Measurements from ENCODE around the gene KRT1.

The KRT1 gene

DNA sequence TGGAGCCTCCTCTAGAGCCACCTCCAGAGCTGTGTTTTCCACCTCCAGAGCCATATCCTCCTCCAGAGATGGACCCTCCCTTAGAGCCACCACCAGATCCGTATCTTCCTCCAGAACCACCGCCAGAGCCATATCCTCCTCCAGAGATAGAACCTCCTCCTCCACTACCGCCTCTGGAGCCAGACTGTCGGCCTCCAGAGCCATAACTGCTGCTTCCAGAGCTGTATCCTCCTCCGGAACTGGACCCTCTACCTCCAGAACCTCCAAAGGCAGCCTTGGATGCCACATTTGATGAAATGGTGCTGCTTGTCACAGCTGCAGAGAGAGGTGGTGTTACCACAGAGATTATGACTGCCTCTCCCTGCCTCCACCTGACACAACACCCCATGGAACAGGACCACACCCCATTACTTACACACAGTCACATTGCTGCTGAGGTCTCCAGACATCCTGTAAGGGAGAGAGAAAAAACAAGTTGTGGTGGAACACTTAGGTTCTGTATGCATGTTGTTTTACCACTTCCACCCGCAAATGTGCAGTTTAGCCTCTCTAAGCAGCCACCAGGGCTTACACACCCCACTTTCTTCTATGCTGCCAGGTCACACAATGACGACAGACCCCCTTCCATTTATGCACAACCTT lies 35.0 kb downstream of the KRT1 start:
- no peak for DNase-seq (ENCODE audit: low read depth)
- TF ChIP-seq, protein P1, sequence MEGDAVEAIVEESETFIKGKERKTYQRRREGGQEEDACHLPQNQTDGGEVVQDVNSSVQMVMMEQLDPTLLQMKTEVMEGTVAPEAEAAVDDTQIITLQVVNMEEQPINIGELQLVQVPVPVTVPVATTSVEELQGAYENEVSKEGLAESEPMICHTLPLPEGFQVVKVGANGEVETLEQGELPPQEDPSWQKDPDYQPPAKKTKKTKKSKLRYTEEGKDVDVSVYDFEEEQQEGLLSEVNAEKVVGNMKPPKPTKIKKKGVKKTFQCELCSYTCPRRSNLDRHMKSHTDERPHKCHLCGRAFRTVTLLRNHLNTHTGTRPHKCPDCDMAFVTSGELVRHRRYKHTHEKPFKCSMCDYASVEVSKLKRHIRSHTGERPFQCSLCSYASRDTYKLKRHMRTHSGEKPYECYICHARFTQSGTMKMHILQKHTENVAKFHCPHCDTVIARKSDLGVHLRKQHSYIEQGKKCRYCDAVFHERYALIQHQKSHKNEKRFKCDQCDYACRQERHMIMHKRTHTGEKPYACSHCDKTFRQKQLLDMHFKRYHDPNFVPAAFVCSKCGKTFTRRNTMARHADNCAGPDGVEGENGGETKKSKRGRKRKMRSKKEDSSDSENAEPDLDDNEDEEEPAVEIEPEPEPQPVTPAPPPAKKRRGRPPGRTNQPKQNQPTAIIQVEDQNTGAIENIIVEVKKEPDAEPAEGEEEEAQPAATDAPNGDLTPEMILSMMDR (IDR thresholded peaks at IDR 0.05; ENCODE audit: control insufficient read depth, extremely low read depth, insufficient read depth): no peak
- no peak overlapping the region for H3K4me3 ChIP-seq (ENCODE audit: low read depth, low read length)

DNA sequence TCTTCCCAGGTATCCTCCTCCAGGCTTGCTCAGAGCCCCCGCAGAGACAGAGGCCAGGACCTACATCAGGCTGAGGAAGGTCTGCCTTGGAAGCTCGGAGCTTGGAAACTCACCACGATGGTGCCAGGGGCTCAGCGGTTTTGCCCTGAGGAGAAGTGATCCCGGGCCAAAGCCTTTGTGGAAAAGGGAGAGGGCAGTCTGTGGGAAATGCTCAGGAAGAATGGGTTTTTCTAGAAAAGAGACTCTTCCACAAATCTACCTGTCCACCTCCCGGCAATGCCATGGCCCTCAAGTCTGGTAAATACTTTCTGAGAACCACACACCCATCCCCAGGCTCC lies 36.2 kb downstream of the KRT1 start:
- TF ChIP-seq, protein P1 (IDR thresholded peaks at IDR 0.05; ENCODE audit: control insufficient read depth, extremely low read depth, insufficient read depth): no peak
- no peak for DNase-seq (ENCODE audit: low read depth)
- H3K4me3 ChIP-seq (ENCODE audit: low read depth, low read length): no peak overlapping the region

DNA sequence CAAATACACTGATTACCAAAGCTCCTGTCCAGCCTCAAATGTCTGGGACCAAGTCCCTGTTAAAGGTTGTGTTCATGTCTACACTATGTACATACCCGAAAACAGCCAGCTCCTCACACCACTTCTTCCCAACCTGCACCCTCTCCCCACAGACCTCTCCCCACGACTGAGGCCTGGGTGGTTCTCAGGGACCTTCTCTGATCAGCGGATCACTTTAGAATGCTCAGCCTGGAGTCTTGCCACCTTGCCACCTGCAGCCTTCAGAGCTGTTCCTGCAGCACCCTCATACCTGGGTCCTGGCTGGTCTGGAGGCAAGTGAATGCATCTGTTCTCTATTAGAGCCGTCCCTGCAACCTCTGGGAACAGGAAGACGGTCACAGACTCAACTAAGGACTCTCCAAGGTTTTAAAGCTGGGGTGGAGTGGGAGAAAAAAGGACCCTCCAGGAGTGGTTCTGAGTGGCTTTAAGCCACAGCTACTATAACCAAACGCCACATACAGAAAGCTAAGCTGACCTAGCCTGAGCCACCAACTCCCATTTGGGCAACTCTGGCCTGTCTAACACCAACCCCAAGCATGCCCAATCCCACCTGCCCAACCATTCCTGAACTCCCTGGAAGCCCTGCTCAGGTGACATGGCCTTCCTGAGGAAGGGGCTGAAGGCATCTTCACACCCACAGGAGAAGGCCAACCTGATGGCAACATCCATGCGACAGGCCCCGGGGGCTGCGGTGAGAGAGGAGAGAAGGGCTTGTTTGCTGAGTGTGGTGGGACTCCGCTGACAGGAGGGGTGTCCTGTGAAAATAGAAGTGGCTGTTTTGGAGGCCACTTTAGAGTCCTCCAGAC lies 36.8 kb downstream of the KRT1 start:
- no peak overlapping the region for H3K4me3 ChIP-seq (ENCODE audit: low read depth, low read length)
- DNase-seq (ENCODE audit: low read depth): no peak
- TF ChIP-seq, protein P1 (IDR thresholded peaks at IDR 0.05; ENCODE audit: control insufficient read depth, extremely low read depth, insufficient read depth): no peak

DNA sequence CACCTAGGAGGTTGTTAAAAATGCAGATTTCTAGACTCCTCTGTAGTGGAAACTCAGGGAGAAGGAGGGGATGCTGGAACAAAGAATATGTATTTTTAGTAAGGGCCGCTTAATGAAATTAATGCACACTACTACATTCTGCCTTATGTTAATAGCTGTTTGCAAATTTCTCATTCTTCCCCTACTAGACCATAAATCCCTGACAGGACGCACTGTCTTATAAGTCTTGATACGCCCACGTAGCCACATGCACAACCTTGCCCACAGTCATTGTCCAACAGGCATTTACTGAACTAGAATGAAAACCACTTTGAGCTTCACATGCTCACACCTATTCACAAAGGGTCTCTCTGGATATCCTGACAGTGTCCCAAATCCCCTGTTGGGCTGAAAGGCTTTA lies 38.7 kb downstream of the KRT1 start:
- no peak overlapping the region for H3K4me3 ChIP-seq (ENCODE audit: low read depth, low read length)
- TF ChIP-seq, protein P1 (IDR thresholded peaks at IDR 0.05; ENCODE audit: control insufficient read depth, extremely low read depth, insufficient read depth): no peak
- no peak for DNase-seq (ENCODE audit: low read depth)

DNA sequence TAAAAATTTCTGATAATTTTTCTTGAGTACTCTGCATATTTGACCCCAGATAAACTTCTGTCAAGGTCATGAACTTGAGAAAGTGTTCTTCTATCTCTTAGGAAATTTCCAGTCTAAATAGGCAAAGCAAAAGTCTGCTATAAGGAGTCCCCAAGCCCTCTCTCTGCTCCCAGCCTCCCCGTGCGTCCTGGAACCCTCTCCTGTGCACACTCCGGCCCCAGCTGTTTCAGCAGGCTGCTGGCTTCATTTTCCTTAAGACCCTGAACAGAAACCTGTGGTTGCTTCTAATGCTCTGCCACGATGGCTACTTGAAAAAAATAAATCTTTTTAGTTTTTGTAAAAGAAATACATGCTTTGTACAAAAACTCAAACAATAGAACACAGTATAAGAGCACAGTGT lies 42.9 kb downstream of the KRT1 start:
- H3K4me3 ChIP-seq (ENCODE audit: low read depth, low read length): no peak overlapping the region
- TF ChIP-seq, protein P1 (IDR thresholded peaks at IDR 0.05; ENCODE audit: control insufficient read depth, extremely low read depth, insufficient read depth): no peak
- DNase-seq (ENCODE audit: low read depth): no peak

DNA sequence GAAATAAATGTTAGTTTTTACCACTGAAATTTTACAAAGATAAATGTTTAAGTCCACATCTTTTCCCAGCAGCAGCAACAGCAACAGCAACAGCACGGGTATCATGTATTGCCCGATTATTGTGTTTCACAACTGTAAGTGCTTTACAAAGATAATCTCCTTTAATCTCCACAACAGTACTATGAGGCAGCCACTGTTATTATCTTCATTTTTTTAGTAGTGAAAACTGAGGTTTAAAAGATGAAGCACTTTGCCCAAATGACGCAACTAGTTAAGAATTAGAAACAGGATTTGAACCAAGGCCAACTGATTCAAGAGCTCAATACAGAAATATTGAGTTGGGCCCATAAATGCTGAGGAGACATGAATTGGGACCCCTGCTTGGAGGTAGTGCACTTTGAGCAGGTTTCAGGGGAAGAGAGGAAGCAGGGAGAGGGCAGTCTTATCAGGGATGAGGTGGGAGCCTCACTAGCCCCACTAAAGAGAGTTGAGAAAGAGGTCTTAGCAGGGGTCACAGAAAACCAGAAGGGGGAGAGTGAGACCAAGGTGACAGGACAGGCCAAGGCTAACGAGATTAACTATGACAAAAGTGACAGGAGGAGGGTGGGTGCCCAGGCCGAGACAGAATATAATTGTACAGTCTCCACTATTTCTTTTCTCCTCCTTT lies 43.5 kb downstream of the KRT1 start:
- H3K4me3 ChIP-seq (ENCODE audit: low read depth, low read length): no peak overlapping the region
- no peak for DNase-seq (ENCODE audit: low read depth)
- TF ChIP-seq, protein P1 (IDR thresholded peaks at IDR 0.05; ENCODE audit: control insufficient read depth, extremely low read depth, insufficient read depth): no peak

All from LNCaP clone FGC (cell line).